ENCODE measurements around the gene SALL2. TPM values are rescaled to one million over a fixed set of nuclear protein-coding genes. Genes with fewer than 3 reads are reported as not detected.
"Not testable (repeated sequence)": the region's sequence is repeated elsewhere in the genome, so short reads cannot be mapped to it uniquely, and the experiment has no call there.

The SALL2 gene
- total RNA-seq, 5 donors from 2014 or later (not counting 1 experiment from before 2014, with no cell fraction given) = 3.3 to 5.8 (median 4.6) TPM

DNA sequence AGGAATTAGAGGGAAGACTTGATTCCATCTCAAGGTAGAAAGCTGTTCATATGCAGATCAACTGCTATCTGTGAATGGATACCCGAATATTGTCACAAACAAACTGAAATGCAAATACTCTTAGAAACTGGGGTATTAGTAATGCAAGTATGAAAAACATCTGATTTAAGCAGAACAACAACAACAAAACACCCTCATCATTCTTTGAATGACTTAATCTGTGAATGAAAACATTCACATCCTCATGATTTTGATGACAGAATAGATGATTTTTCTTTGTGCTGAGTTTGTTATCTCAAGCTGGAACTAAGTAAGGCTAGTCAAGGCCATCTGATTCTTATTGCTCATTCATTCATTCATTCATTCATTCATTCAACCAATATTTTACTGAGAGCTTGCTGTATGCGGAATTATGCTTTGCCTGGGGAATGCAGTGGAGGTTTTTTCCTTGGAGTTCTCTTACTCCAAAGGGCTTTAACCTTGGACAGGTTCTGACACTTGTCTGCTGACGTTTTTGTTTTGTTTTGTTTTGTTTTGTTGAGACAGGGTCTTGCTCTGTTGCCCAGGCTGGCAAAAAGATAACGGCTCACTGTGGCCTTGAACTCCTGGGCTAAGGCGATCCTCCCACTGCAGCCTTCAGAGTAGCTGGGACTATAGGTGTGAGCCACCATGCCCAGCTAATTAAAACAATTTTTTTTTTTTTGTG, 30.4 kb upstream of the SALL2 start:
- Histone ChIP-seq H3K36me3 (ENCODE audit: control insufficient read depth in 2 of 2, extremely low read depth in 1 of 2, insufficient read depth in 1 of 2, low read length in 1 of 2) (no peaks in the 10 kb centered on the region), H3K9me3 (no peaks in the 10 kb centered on the region), H3K27me3 (replicated peaks in 1 of 2; ENCODE audit: control insufficient read depth in 2 of 2, extremely low read depth in 1 of 2, insufficient read depth in 2 of 2, low read length in 1 of 2) (peaks cover 0 to 6% of the 10 kb centered on the region in 2 experiments), H3K27ac (ENCODE audit: low read length) (no peak overlapping the region), H3K4me3 (ENCODE audit: control insufficient read depth in 1 of 2, extremely low read depth in 1 of 2, low read length in 1 of 2) (no peak overlapping the region), H3K4me1 (ENCODE audit: control insufficient read depth in 1 of 2, extremely low read depth in 1 of 2, insufficient read depth in 2 of 2, low read length in 2 of 2) (peaks cover 0 to 4% of the 10 kb centered on the region in 2 experiments)
- Mint-ChIP-seq H3K27ac (no peak overlapping the region), H3K4me1 (peaks cover 6 to 7% (median 6%) of the 10 kb centered on the region in 3 donors), H3K4me3 (no peak overlapping the region), H3K36me3 (no peaks in the 10 kb centered on the region), H3K9me3 (no peaks in the 10 kb centered on the region), H3K27me3 (no peaks in the 10 kb centered on the region)
- 88% methylated on average over 2 of the region's 5 CpGs for WGBS (ENCODE audit: insufficient coverage)
- DNase-seq (no peak), ATAC-seq (replicated peaks in 1 of 4) (no peak)
- POLR2A ChIA-PET = interaction anchor here (0.6 to 0.7 kb wide), 4 partner anchors 53 to 289 kb away, joined by 3 to 9 read pairs (median 4); no protein-coding TSS in a partner anchor
- CTCF ChIA-PET = interaction anchor here (0.6 to 2.2 kb wide), 10 partner anchors 26 to 333 kb away, joined by 3 to 50 read pairs (median 8); partner anchors contain the start of genes CHD8 (in 1 of the 2) and METTL3 (in 1 of the 2)

DNA sequence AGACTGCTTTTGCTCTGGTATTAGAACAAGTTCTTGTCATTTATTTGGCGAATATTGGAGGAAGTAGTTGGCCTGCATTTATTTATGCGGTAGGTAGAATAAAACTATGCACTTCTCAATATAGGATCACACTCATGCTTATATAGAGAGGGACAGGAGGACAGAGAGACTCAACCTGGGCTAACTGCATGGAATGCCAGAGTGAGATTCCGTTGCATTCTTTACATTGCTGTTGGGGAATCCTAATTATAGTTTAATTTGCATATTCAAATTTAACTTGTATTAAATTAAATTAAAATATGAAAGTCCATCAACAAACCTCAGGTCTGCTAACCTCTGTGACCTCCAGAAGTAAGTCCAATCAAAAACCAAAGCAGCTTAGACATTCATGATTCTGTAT, 27.1 kb upstream of the SALL2 start:
- 80% methylated on average over 1 of the region's 3 CpGs for WGBS (ENCODE audit: insufficient coverage)
- POLR2A ChIA-PET = no interaction called here

DNA sequence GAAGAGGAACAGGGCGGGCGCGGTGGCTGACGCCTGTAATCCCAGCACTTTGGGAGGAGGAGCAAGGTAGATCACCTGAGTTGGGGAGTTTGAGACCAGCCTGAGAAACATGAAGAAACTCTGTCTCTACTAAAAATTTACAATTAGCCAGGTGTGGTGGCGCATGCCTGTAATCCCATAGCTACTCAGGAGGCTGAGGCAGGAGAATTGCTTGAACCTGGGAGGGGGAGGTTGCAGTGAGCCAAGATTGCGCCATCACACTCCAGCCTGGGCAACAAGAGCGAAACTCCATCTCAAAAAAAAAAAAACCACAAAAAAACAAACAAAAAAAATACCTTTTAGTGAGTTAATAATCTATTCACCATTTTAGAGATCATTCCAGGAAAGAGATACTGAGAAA, 18.4 kb upstream of the SALL2 start:
- H3K9me3 Mint-ChIP-seq; H3K4me1 Mint-ChIP-seq; H3K27me3 ChIP-seq (replicated peaks in 1 of 2; ENCODE audit: control insufficient read depth in 2 of 2, extremely low read depth in 1 of 2, insufficient read depth in 2 of 2, low read length in 1 of 2); H3K36me3 ChIP-seq (ENCODE audit: control insufficient read depth in 2 of 2, extremely low read depth in 1 of 2, insufficient read depth in 1 of 2, low read length in 1 of 2); H3K4me1 ChIP-seq (ENCODE audit: control insufficient read depth in 1 of 2, extremely low read depth in 1 of 2, insufficient read depth in 2 of 2, low read length in 2 of 2); H3K36me3 Mint-ChIP-seq; H3K4me3 ChIP-seq (ENCODE audit: control insufficient read depth in 1 of 2, extremely low read depth in 1 of 2, low read length in 1 of 2); H3K27ac ChIP-seq (ENCODE audit: low read length); CTCF ChIA-PET; H3K27ac Mint-ChIP-seq; H3K4me3 Mint-ChIP-seq; H3K9me3 ChIP-seq; ATAC-seq (replicated peaks in 1 of 4); DNase-seq: not testable (repeated sequence)
- POLR2A ChIA-PET = interaction anchor here in 1 of 2 donors (0.6 kb wide), 1 partner anchor 65 kb away, joined by 9 read pairs; no protein-coding TSS in a partner anchor
- WGBS (ENCODE audit: insufficient coverage) = no CpG with 5 or more reads among the region's 7 CpGs
- peaks cover 7 to 15% of the 10 kb centered on the region in 2 donors for H3K27me3 Mint-ChIP-seq

More for the DNA sequence above, 27.1 kb upstream of the SALL2 start:
- DNase-seq (no peak), ATAC-seq (replicated peaks in 1 of 4) (no peak)
- Mint-ChIP-seq H3K27me3 (no peaks in the 10 kb centered on the region), H3K4me3 (no peak overlapping the region), H3K36me3 (no peaks in the 10 kb centered on the region), H3K9me3 (no peaks in the 10 kb centered on the region), H3K27ac (no peak overlapping the region), H3K4me1 (peaks cover 6 to 7% (median 6%) of the 10 kb centered on the region in 3 donors)
- Histone ChIP-seq H3K27me3 (replicated peaks in 1 of 2; ENCODE audit: control insufficient read depth in 2 of 2, extremely low read depth in 1 of 2, insufficient read depth in 2 of 2, low read length in 1 of 2) (peaks cover 0 to 8% of the 10 kb centered on the region in 2 experiments), H3K36me3 (ENCODE audit: control insufficient read depth in 2 of 2, extremely low read depth in 1 of 2, insufficient read depth in 1 of 2, low read length in 1 of 2) (no peaks in the 10 kb centered on the region), H3K4me1 (ENCODE audit: control insufficient read depth in 1 of 2, extremely low read depth in 1 of 2, insufficient read depth in 2 of 2, low read length in 2 of 2) (peaks cover 0 to 4% of the 10 kb centered on the region in 2 experiments), H3K27ac (ENCODE audit: low read length) (no peak overlapping the region), H3K9me3 (no peaks in the 10 kb centered on the region), H3K4me3 (ENCODE audit: control insufficient read depth in 1 of 2, extremely low read depth in 1 of 2, low read length in 1 of 2) (no peak overlapping the region)
- CTCF ChIA-PET = interaction anchor here in 1 of 2 donors (0.6 to 1.7 kb wide), 2 partner anchors 55 to 537 kb away, joined by 3 to 18 read pairs; no protein-coding TSS in a partner anchor

DNA sequence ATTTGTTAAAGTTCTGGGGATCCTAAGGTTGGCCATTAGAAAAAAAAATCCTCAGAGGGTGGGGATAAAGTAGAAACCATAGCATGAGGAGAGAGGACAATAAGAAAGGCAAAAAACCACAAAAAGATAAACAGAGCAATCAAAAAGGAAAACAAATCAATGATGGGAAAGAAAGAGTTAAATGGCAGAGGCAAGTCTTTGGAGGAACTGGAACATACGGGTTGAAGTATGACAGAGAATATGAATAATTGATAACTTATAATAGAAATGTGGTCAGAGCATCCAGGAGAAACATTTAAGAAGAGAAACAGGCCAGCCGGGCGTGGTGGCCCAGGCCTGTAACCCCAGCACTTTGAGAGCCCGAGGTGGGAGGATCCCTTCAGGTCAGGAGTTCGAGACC, 17.8 kb upstream of the SALL2 start:
- H3K27me3 ChIP-seq (replicated peaks in 1 of 2; ENCODE audit: control insufficient read depth in 2 of 2, extremely low read depth in 1 of 2, insufficient read depth in 2 of 2, low read length in 1 of 2) = peaks cover 2 to 8% of the 10 kb centered on the region in 2 experiments
- no peak for DNase-seq
- no peak overlapping the region for H3K27ac ChIP-seq (ENCODE audit: low read length)
- H3K36me3 ChIP-seq (ENCODE audit: control insufficient read depth in 2 of 2, extremely low read depth in 1 of 2, insufficient read depth in 1 of 2, low read length in 1 of 2) = no peaks in the 10 kb centered on the region
- H3K4me3 ChIP-seq (ENCODE audit: control insufficient read depth in 1 of 2, extremely low read depth in 1 of 2, low read length in 1 of 2) = no peak overlapping the region
- Mint-ChIP-seq H3K9me3 (no peaks in the 10 kb centered on the region), H3K27me3 (peaks cover 14 to 20% of the 10 kb centered on the region in 2 donors), H3K36me3 (no peaks in the 10 kb centered on the region), H3K4me1 (no peaks in the 10 kb centered on the region), H3K27ac (no peak overlapping the region), H3K4me3 (no peak overlapping the region)
- 66% methylated on average over 4 of the region's 5 CpGs for WGBS (ENCODE audit: insufficient coverage)
- no peaks in the 10 kb centered on the region for H3K9me3 ChIP-seq
- ChIA-PET CTCF (no interaction called here), POLR2A (interaction anchor here in 1 of 2 donors (0.6 kb wide), 1 partner anchor 64 kb away, joined by 9 read pairs; no protein-coding TSS in a partner anchor)
- ATAC-seq (replicated peaks in 1 of 4) = no peak
- H3K4me1 ChIP-seq (ENCODE audit: control insufficient read depth in 1 of 2, extremely low read depth in 1 of 2, insufficient read depth in 2 of 2, low read length in 2 of 2) = no peaks in the 10 kb centered on the region

- no peaks in the 10 kb centered on the region for H3K36me3 ChIP-seq (ENCODE audit: control insufficient read depth in 2 of 2, extremely low read depth in 1 of 2, insufficient read depth in 1 of 2, low read length in 1 of 2)
- H3K27ac ChIP-seq (ENCODE audit: low read length) = no peak overlapping the region
- no peaks in the 10 kb centered on the region for H3K9me3 ChIP-seq
- Mint-ChIP-seq H3K9me3 (no peaks in the 10 kb centered on the region), H3K27ac (no peak overlapping the region), H3K4me1 (no peaks in the 10 kb centered on the region), H3K4me3 (no peak overlapping the region), H3K36me3 (no peaks in the 10 kb centered on the region), H3K27me3 (peaks cover 18 to 24% of the 10 kb centered on the region in 2 donors)
- CTCF ChIA-PET = interaction anchor here (0.6 to 1.4 kb wide), 2 partner anchors 9 to 208 kb away, joined by 4 read pairs; no protein-coding TSS in a partner anchor
- H3K4me3 ChIP-seq (ENCODE audit: control insufficient read depth in 1 of 2, extremely low read depth in 1 of 2, low read length in 1 of 2) = no peak overlapping the region
- POLR2A ChIA-PET = no interaction called here
- no peaks in the 10 kb centered on the region for H3K4me1 ChIP-seq (ENCODE audit: control insufficient read depth in 1 of 2, extremely low read depth in 1 of 2, insufficient read depth in 2 of 2, low read length in 2 of 2)
- H3K27me3 ChIP-seq (replicated peaks in 1 of 2; ENCODE audit: control insufficient read depth in 2 of 2, extremely low read depth in 1 of 2, insufficient read depth in 2 of 2, low read length in 1 of 2) = peaks cover 5 to 8% of the 10 kb centered on the region in 2 experiments
- no peak for DNase-seq
- no peak for ATAC-seq (replicated peaks in 1 of 4)
- WGBS (ENCODE audit: insufficient coverage) = no CpG with 5 or more reads among the region's 7 CpGs
Observed at GRCh38 chr14:21543521-21543960, 17.4 kb upstream of the SALL2 start.

GRCh38 chr14:21541413-21542074, 15.4 kb upstream of the SALL2 start:
- no peak for ATAC-seq (replicated peaks in 1 of 4)
- H3K4me3 ChIP-seq (ENCODE audit: control insufficient read depth in 1 of 2, extremely low read depth in 1 of 2, low read length in 1 of 2) = no peak overlapping the region
- DNase-seq = no peak
- H3K27ac Mint-ChIP-seq = no peak overlapping the region
- ChIA-PET POLR2A (interaction anchor here in 1 of 2 donors (0.6 kb wide), 1 partner anchor 157 kb away, joined by 3 read pairs; the partner anchor contains the start of gene SUPT16H), CTCF (interaction anchor here in 1 of 2 donors (1.2 kb wide), 1 partner anchor 43 kb away, joined by 3 read pairs; no protein-coding TSS in a partner anchor)
- H3K27me3 ChIP-seq (replicated peaks in 1 of 2; ENCODE audit: control insufficient read depth in 2 of 2, extremely low read depth in 1 of 2, insufficient read depth in 2 of 2, low read length in 1 of 2) = peaks cover 6 to 10% of the 10 kb centered on the region in 2 experiments
- no peak overlapping the region for H3K27ac ChIP-seq (ENCODE audit: low read length)
- H3K36me3 ChIP-seq (ENCODE audit: control insufficient read depth in 2 of 2, extremely low read depth in 1 of 2, insufficient read depth in 1 of 2, low read length in 1 of 2) = no peaks in the 10 kb centered on the region
- H3K27me3 Mint-ChIP-seq = peaks cover 34 to 39% of the 10 kb centered on the region in 2 donors
- no peaks in the 10 kb centered on the region for H3K9me3 ChIP-seq
- 90% methylated on average over 3 of the region's 9 CpGs for WGBS (ENCODE audit: insufficient coverage)
- no peak overlapping the region for H3K4me3 Mint-ChIP-seq
- no peaks in the 10 kb centered on the region for H3K9me3 Mint-ChIP-seq
- no peaks in the 10 kb centered on the region for H3K36me3 Mint-ChIP-seq
- peaks cover 0 to 5% of the 10 kb centered on the region in 2 experiments for H3K4me1 ChIP-seq (ENCODE audit: control insufficient read depth in 1 of 2, extremely low read depth in 1 of 2, insufficient read depth in 2 of 2, low read length in 2 of 2)
- H3K4me1 Mint-ChIP-seq = peaks cover 5 to 9% (median 5%) of the 10 kb centered on the region in 3 donors
